Lung (tissue), 12 donors: ENCODE results near the gene CFI. TPM values are rescaled to one million over a fixed set of nuclear protein-coding genes. Genes with fewer than 3 reads are reported as not detected.

Source experiments
- ATAC-seq: fragments of 200-7000 bp; cut with Tn5 transposase; one replicate; pipeline ENCODE4 v1.9.1; 2020; ENCODE audit warnings: moderate number of reproducible peaks; ENCODE audit not compliant: insufficient read depth, low FRiP score
- DNase-seq, 3 donors: peaks; one replicate each; pipeline ENCODE4 v3.0.0-alpha.2; 2013 to 2017
- H3K27ac ChIP-seq, 2 donors: one replicate each; pipeline ENCODE4 v1.5.1; 2013; ENCODE audit warnings: mild to moderate bottlenecking in 2 of 2, moderate library complexity in 2 of 2, control low read depth in 1 of 2, inconsistent platforms in 1 of 2, low read depth in 1 of 2, low read length in 1 of 2
- H3K27me3 ChIP-seq, 3 donors: one replicate each; pipeline ENCODE4 v1.5.1; 2013; ENCODE audit warnings: low read length in 2 of 3; ENCODE audit not compliant: control insufficient read depth in 3 of 3, insufficient read depth in 3 of 3
- H3K36me3 ChIP-seq, 4 donors: one replicate each; pipeline ENCODE4 v1.5.1; 2013; ENCODE audit warnings: low read length in 4 of 4, mild to moderate bottlenecking in 1 of 4, moderate library complexity in 1 of 4; ENCODE audit not compliant: control insufficient read depth in 4 of 4, insufficient read depth in 4 of 4
- H3K4me1 ChIP-seq, 5 donors: one replicate each; pipeline ENCODE4 v1.5.1; 2013; ENCODE audit warnings: low read length in 5 of 5, mild to moderate bottlenecking in 2 of 5, moderate library complexity in 1 of 5; ENCODE audit not compliant: control insufficient read depth in 5 of 5, insufficient read depth in 5 of 5
- H3K4me3 ChIP-seq: one replicate; pipeline ENCODE4 v1.5.1; 2013; ENCODE audit warnings: mild to moderate bottlenecking, control low read depth, moderate library complexity
- H3K9ac ChIP-seq, 2 donors: one replicate each; pipeline ENCODE4 v1.5.1; 2013; ENCODE audit warnings: low read length in 2 of 2, control low read depth in 1 of 2; ENCODE audit not compliant: insufficient read depth in 1 of 2
- H3K9me3 ChIP-seq, 4 donors: one replicate each; pipeline ENCODE4 v1.5.1; 2013; ENCODE audit warnings: low read length in 3 of 4, mild to moderate bottlenecking in 1 of 4, moderate library complexity in 1 of 4; ENCODE audit not compliant: control insufficient read depth in 4 of 4, insufficient read depth in 3 of 4
- WGBS, 2 donors: extraction: QIAGEN DNeasy Blood & Tissue Kit; methylation state at CpG; one replicate each; pipeline ENCODE4 v1.1.7; 2013; 5-methylcytosine and 5-hydroxymethylcytosine counted together
- polyA plus RNA-seq, 2 donors: library from polyadenylated mRNA; stranded (reverse); fragments of 200-250 nt; gene quantifications; one replicate each; pipeline ENCODE4 v1.2.1, GENCODE V29; 2013
- total RNA-seq, 2 donors: library from RNA; depleted of rRNA in 1 of 2; stranded (reverse); fragments of >200 nt in 1 of 2; gene quantifications; one replicate each; pipeline ENCODE4 v1.2.1, GENCODE V29; 2014 to 2021
- TF ChIP-seq, protein P1 (sequence below): IDR thresholded peaks from 2 replicates; pipeline ENCODE4 v1.5.1; 2012; ENCODE audit warnings: mild to moderate bottlenecking; ENCODE audit errors: control extremely low read depth, extremely low read depth
- donor health status: control.
- donor health status: control.
- donor health status: Bipolar disorder and iron deficiency.
- donor health status: healthy.
- donor health status: DM: yes; HTN: yes; CAD: no.

The CFI gene
- total and polyA plus RNA-seq, 4 donors: 38.2 to 150 (median 60.8) TPM

DNA sequence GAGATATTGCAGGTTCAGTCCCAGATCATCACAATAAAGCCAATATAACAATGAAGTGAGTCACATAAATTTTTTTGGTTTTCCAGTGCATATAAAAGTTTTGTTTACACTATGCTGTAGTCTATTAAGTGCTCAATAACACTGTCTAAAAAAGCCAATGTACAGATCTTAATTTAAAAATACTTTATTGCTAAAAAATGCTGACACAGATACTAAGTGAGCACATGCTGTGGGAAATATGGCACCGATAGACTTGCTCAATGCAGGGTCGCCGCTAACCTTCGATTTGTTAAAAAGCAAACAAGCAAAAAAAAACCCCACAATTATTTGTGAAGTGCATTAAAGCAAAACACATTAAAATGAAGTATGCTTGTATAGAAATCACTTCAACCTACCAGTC lies 82.2 kb downstream of the CFI start:
- Histone ChIP-seq H3K27me3 (no peaks in the 10 kb centered on the region), H3K4me1 (no peaks in the 10 kb centered on the region), H3K4me3 (no peak overlapping the region), H3K9me3 (no peaks in the 10 kb centered on the region), H3K9ac (no peak overlapping the region), H3K36me3 (peaks cover 0 to 18% (median 9%) of the 10 kb centered on the region in 4 donors), H3K27ac (no peak overlapping the region)
- 95 to 98% methylated on average over 4 of the region's 4 CpGs for WGBS, 2 donors
- no peak for DNase-seq
- TF ChIP-seq, protein P1, sequence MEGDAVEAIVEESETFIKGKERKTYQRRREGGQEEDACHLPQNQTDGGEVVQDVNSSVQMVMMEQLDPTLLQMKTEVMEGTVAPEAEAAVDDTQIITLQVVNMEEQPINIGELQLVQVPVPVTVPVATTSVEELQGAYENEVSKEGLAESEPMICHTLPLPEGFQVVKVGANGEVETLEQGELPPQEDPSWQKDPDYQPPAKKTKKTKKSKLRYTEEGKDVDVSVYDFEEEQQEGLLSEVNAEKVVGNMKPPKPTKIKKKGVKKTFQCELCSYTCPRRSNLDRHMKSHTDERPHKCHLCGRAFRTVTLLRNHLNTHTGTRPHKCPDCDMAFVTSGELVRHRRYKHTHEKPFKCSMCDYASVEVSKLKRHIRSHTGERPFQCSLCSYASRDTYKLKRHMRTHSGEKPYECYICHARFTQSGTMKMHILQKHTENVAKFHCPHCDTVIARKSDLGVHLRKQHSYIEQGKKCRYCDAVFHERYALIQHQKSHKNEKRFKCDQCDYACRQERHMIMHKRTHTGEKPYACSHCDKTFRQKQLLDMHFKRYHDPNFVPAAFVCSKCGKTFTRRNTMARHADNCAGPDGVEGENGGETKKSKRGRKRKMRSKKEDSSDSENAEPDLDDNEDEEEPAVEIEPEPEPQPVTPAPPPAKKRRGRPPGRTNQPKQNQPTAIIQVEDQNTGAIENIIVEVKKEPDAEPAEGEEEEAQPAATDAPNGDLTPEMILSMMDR: no peak
- no peak for ATAC-seq

DNA sequence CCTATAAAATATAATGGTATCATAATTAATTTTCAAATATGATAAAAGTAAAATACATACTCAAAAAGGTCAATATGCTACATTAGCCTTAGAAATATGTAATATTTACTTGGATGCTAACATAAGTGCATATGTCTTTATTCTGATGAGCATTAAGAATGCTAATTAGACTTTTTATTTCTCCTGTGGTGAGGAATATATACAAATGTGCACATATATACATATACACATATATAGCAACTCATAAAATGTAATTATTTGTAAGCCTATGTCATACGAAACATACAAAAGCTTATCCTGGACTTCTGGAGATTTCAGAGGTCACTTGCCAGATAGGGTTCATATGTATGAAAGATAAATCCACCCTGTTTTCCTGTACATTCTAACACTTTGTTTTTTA lies 83.0 kb downstream of the CFI start:
- no peak for ATAC-seq

DNA sequence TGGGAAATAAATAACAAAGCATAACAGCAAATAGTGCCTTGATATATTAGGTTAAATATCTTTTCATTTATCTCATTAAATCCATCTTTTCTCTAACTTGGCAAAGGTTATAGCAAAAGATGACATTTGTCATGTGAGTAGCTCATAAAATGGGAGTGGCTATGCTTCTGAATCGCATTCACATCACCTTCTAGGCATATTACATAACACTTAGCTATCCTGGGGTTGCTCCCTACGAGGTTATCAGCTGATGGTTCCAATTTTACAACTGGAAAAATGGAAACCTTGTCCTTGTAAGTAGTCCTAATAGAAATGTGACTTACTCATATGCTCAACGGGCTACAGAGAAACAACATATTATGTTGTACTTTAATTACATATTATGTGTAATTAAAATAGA lies 88.3 kb downstream of the CFI start:
- H3K27me3 ChIP-seq: no peaks in the 10 kb centered on the region
- H3K36me3 ChIP-seq: peaks cover 8 to 23% (median 17%) of the 10 kb centered on the region in 4 donors
- no peak overlapping the region for H3K9ac ChIP-seq
- ATAC-seq (no peak), DNase-seq (no peak)
- no peak overlapping the region for H3K4me3 ChIP-seq
- H3K27ac ChIP-seq: no peak overlapping the region
- TF ChIP-seq, protein P1: no peak
- H3K4me1 ChIP-seq: no peaks in the 10 kb centered on the region
- 94 to 95% methylated on average over 3 of the region's 3 CpGs for WGBS, 2 donors
- H3K9me3 ChIP-seq: no peaks in the 10 kb centered on the region

More for the DNA sequence above, 83.0 kb downstream of the CFI start:
- no peaks in the 10 kb centered on the region for H3K9me3 ChIP-seq
- H3K4me3 ChIP-seq: no peak overlapping the region
- H3K36me3 ChIP-seq: peaks cover 1 to 18% (median 12%) of the 10 kb centered on the region in 4 donors
- no peak overlapping the region for H3K9ac ChIP-seq
- WGBS, 2 donors: 100% methylated on average over 1 of the region's 1 CpG
- H3K27ac ChIP-seq: no peak overlapping the region
- no peaks in the 10 kb centered on the region for H3K4me1 ChIP-seq
- no peak for DNase-seq
- TF ChIP-seq, protein P1: no peak
- H3K27me3 ChIP-seq: no peaks in the 10 kb centered on the region

DNA sequence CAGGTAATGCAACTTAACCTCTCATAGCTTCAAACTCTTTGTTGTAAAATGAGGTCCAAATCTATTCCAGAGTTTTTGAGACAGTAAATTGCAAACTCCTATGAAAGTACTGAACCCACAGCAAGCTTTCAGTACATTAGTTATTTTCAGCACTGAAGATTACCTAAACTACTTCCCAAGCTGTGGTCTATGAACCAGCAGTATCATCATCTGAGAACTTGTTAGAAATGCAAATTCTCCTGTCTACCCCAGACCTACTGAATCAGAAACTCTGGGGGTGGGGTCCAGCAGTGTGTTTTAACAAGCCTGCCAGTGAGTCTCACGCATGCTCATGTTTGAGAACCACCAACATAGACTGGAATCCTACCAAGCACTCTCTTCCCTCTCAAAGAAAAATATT lies 92.8 kb downstream of the CFI start:
- ATAC-seq (no peak), DNase-seq (no peak)
- H3K4me1 ChIP-seq: peaks cover 0 to 8% (median 0%) of the 10 kb centered on the region in 5 donors
- TF ChIP-seq, protein P1: no peak
- WGBS, 2 donors: 98 to 100% methylated on average over 1 of the region's 1 CpG
- H3K9ac ChIP-seq: no peak overlapping the region
- H3K36me3 ChIP-seq: peaks cover 0 to 16% (median 9%) of the 10 kb centered on the region in 4 donors
- no peaks in the 10 kb centered on the region for H3K27me3 ChIP-seq
- no peaks in the 10 kb centered on the region for H3K9me3 ChIP-seq
- H3K4me3 ChIP-seq: no peak overlapping the region
- H3K27ac ChIP-seq: no peak overlapping the region
